IMR-90 (cell line): Measurements from ENCODE around the gene SLC8A1. TPM values are rescaled to one million over a fixed set of nuclear protein-coding genes. Genes with fewer than 3 reads are reported as not detected.

Experiments used
- ATAC-seq: fragments of 200-7000 bp; cut with Tn5 transposase; 2 replicates; pipeline ENCODE4 v1.9.1; 2020; ENCODE audit warnings: low read depth, mild to moderate bottlenecking, moderate library complexity
- BruUV-seq: library from RNA; stranded (reverse); fragments of 400-500 nt; replicated peaks from 2 replicates; lab custom pipeline; 2021; lab: Mats Ljungman, UMichigan
- CTCF ChIA-PET: fragments of 300-600 bp; formaldehyde crosslinking; extraction: SDS; loops from one replicate; lab custom pipeline; 2021; ENCODE audit warnings: antibody characterized with exemption; lab: Yijun Ruan, JAX
- POLR2A ChIA-PET: fragments of 300-600 bp; sonication (Branson Sonifier 250); formaldehyde crosslinking; loops from one replicate; lab custom pipeline; 2022; ENCODE audit warnings: antibody characterized with exemption; ENCODE audit not compliant: unreplicated experiment; lab: Charles Lee
- DNase-seq: peaks from one replicate; pipeline ENCODE4 v3.0.0; 2013
- H2AFZ ChIP-seq: replicated peaks from 2 replicates; pipeline ENCODE3; 2013; ENCODE audit warnings: low read length, mild to moderate bottlenecking; ENCODE audit not compliant: poor library complexity
- H2AK5ac ChIP-seq: 2 replicates; pipeline ENCODE4 v1.6.1; 2013; ENCODE audit warnings: low read depth, low read length, inconsistent platforms
- H2AK9ac ChIP-seq: replicated peaks from 2 replicates; pipeline ENCODE3; 2013; ENCODE audit warnings: mild to moderate bottlenecking, low read depth, low read length, moderate library complexity; ENCODE audit not compliant: poor library complexity
- H2BK120ac ChIP-seq: 2 replicates; pipeline ENCODE4 v1.6.1; 2013; ENCODE audit warnings: low read depth, low read length, inconsistent platforms
- H2BK15ac ChIP-seq: 3 replicates; pipeline ENCODE4 v1.6.1; 2013; ENCODE audit warnings: low read depth, low read length, inconsistent platforms
- H2BK20ac ChIP-seq: 2 replicates; pipeline ENCODE4 v1.6.1; 2013; ENCODE audit warnings: low read depth, mild to moderate bottlenecking, inconsistent platforms, low read length, moderate library complexity
- H2BK5ac ChIP-seq: 2 replicates; pipeline ENCODE4 v1.6.1; 2013; ENCODE audit warnings: mild to moderate bottlenecking, low read depth, low read length, inconsistent platforms; ENCODE audit not compliant: poor library complexity, severe bottlenecking
- H3K14ac ChIP-seq: replicated peaks from 2 replicates; pipeline ENCODE4 v1.6.1; 2013; ENCODE audit warnings: low read depth, low read length, inconsistent platforms
- H3K18ac ChIP-seq: 2 replicates; pipeline ENCODE4 v1.6.1; 2013; ENCODE audit warnings: low read depth, low read length, control low read depth
- H3K23ac ChIP-seq: 2 replicates; pipeline ENCODE4 v1.6.1; 2013; ENCODE audit warnings: low read depth, low read length, inconsistent platforms
- H3K27ac ChIP-seq: 2 replicates; pipeline ENCODE4 v1.5.1; 2013; ENCODE audit warnings: mild to moderate bottlenecking, control low read depth, low read length; ENCODE audit not compliant: insufficient read depth
- H3K27me3 ChIP-seq: 2 replicates; pipeline ENCODE4 v1.6.1; 2013; ENCODE audit warnings: low read length; ENCODE audit not compliant: control insufficient read depth, insufficient read depth
- H3K36me3 ChIP-seq: 2 replicates; pipeline ENCODE4 v1.6.1; 2013; ENCODE audit warnings: low read length, mixed read lengths; ENCODE audit not compliant: control insufficient read depth, insufficient read depth
- H3K4ac ChIP-seq: 2 replicates; pipeline ENCODE4 v1.6.1; 2013; ENCODE audit warnings: low read depth, low read length, inconsistent platforms
- H3K4me1 ChIP-seq: 2 replicates; pipeline ENCODE4 v1.6.1; 2013; ENCODE audit warnings: low read length, mixed read lengths; ENCODE audit not compliant: control insufficient read depth, insufficient read depth
- H3K4me2 ChIP-seq: 2 replicates; pipeline ENCODE4 v1.6.1; 2013; ENCODE audit warnings: low read depth, mild to moderate bottlenecking, control low read depth, low read length, moderate library complexity
- H3K4me3 ChIP-seq: 2 replicates; pipeline ENCODE4 v1.5.1; 2013; ENCODE audit warnings: low read depth, mild to moderate bottlenecking, control low read depth, low read length, moderate library complexity; ENCODE audit not compliant: insufficient read depth
- H3K56ac ChIP-seq: 2 replicates; pipeline ENCODE4 v1.6.1; 2013; ENCODE audit warnings: low read length, inconsistent platforms; ENCODE audit not compliant: insufficient read depth; ENCODE audit errors: extremely low read depth
- H3K79me1 ChIP-seq, 2 experiments: 2 replicates each; pipeline ENCODE4 v1.6.1; 2013; ENCODE audit warnings: low read length in 2 of 2, inconsistent platforms in 1 of 2, low read depth in 1 of 2
- H3K9ac ChIP-seq: 2 replicates; pipeline ENCODE4 v1.6.1; 2013; ENCODE audit warnings: low read depth, low read length, control low read depth
- H3K9me1 ChIP-seq: 2 replicates; pipeline ENCODE4 v1.6.1; 2013; ENCODE audit warnings: low read length, inconsistent platforms; ENCODE audit not compliant: insufficient read depth
- H3K9me3 ChIP-seq: 2 replicates; pipeline ENCODE4 v1.6.1; 2013; ENCODE audit warnings: low read length; ENCODE audit not compliant: control insufficient read depth, insufficient read depth
- H4K20me1 ChIP-seq: 2 replicates; pipeline ENCODE4 v1.6.1; 2013; ENCODE audit warnings: low read length, inconsistent platforms; ENCODE audit not compliant: insufficient read depth
- H4K5ac ChIP-seq: 2 replicates; pipeline ENCODE4 v1.6.1; 2013; ENCODE audit warnings: mild to moderate bottlenecking, low read depth, low read length, control low read depth
- H4K8ac ChIP-seq, 2 experiments: 2 replicates each; pipeline ENCODE4 v1.6.1; 2013; ENCODE audit warnings: low read depth in 2 of 2, low read length in 2 of 2, control low read depth in 1 of 2, inconsistent platforms in 1 of 2
- H4K91ac ChIP-seq: 2 replicates; pipeline ENCODE4 v1.6.1; 2013; ENCODE audit warnings: low read depth, low read length, inconsistent platforms; ENCODE audit not compliant: insufficient read depth
- MXI1 ChIP-seq: IDR thresholded peaks from 2 replicates; pipeline ENCODE4 v1.6.1; 2012; ENCODE audit warnings: low read depth, mild to moderate bottlenecking, low read length, moderate library complexity, borderline replicate concordance
- RAD21 ChIP-seq: IDR thresholded peaks from 2 replicates; pipeline ENCODE4 v1.6.1; 2012; ENCODE audit warnings: low read length, improper control_type of control experiment
- RFX5 ChIP-seq: IDR thresholded peaks from 2 replicates; pipeline ENCODE4 v1.8.0; 2012; ENCODE audit warnings: low read depth, mild to moderate bottlenecking, low read length, moderate library complexity
- WGBS, 2 experiments: methylation state at CpG; one replicate each; pipeline versions ENCODE4 v1.1.5 to v1.1.7; 2013; ENCODE audit warnings: missing lambda C conversion rate in 2 of 2; ENCODE audit not compliant: insufficient read length in 1 of 2; ENCODE audit errors: extremely low coverage in 2 of 2; 5-methylcytosine and 5-hydroxymethylcytosine counted together
- dilution Hi-C: fragments of 300-500 bp; cut with HindIII; formaldehyde crosslinking; loops from one replicate; pipeline ENCODE4 v1.14.3; 2018; ENCODE audit warnings: low sequenced_read_pairs; ENCODE audit not compliant: unreplicated experiment
- in situ Hi-C: fragments of 300-500 bp; cut with MboI; formaldehyde crosslinking; loops from 3 replicates; pipeline ENCODE4 v1.14.3; 2019; ENCODE audit warnings: low sequenced_read_pairs, inconsistent platforms, mixed read lengths
- intact Hi-C: fragments of 100-400 bp; cut with micrococcal nuclease; formaldehyde crosslinking; loops from 2 replicates; pipeline ENCODE4 v1.10.0; 2022
- polyA plus RNA-seq, 3 experiments: library from polyadenylated mRNA; depleted of rRNA; stranded (reverse); fragments of >200 nt; gene quantifications; 2 replicates each; pipeline ENCODE4 v1.2.3, GENCODE V29; 2012; ENCODE audit warnings: low replicate concordance in 1 of 3
- total RNA-seq: library from RNA; depleted of rRNA; stranded (reverse); fragments of >200 nt; gene quantifications from 2 replicates; pipeline ENCODE4 v1.2.3, GENCODE V29; 2012

Gene SLC8A1
- total and polyA plus RNA-seq, 2 of the 4 experiments (the other 2 are of a cell fraction) = 7.7 to 57.0 TPM

DNA sequence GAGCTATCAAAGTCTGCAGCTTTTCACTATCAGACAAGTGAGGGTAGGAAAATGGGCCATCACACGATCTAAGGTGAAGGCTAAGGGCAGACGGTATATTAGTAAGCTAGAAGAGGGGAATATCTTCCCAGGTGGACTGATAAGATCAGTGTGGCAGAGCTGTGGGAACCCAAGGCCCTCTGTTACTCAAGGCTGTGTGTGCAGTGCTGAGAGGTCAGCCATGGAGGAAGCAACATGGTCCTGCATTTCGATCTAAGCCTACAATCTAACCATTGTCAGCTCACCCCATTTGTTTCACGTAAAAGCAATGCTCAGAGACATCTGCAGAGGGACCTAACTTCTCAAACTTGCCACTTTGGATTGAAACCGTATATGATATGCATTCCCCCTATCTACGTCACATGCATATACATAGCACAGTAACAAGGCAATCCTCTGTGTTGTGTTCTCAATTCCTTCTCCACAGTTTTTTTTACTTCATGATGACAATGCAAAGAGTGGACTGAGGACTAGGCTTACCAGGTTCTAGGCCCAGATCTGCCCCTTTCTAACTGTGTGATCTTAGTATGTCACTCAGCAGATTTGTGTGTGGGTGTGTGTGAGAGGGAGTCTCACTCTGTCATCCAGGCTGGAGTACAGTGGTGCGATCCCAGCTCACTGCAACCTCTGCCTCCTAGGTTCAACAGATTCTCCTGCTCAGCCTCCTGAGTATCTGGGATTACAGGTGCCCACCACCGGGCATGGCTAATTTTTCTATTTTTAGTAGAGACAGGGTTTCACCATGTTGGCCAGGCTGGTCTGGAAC lies 45.2 kb downstream of the SLC8A1 start:
- peaks cover 6% of the 10 kb centered on the region; the same call in 1 of the 2 replicates for H3K9me1 ChIP-seq
- intact Hi-C loops (no loop called here), in situ Hi-C loops (no loop called here), dilution Hi-C loops (no loop called here)
- peaks cover 20 to 34% of the 10 kb centered on the region in 2 experiments for H3K79me1 ChIP-seq
- H4K91ac ChIP-seq = no peak overlapping the region
- no peak overlapping the region for H2AK9ac ChIP-seq
- H2AK5ac ChIP-seq = peak overlapping the region; percentile 6; the same call in 1 of the 2 replicates
- H4K5ac ChIP-seq = no peak overlapping the region
- no peak overlapping the region for H3K27ac ChIP-seq
- no peak overlapping the region; the same call in 1 of the 2 replicates for H3K14ac ChIP-seq
- H3K9me3 ChIP-seq = no peaks in the 10 kb centered on the region
- no peak overlapping the region for H3K4ac ChIP-seq
- H3K23ac ChIP-seq = peak overlapping the region; percentile 20; the same call in 1 of the 2 replicates
- H2BK15ac ChIP-seq = 0 out of 3 replicates have a peak overlapping the region, but pooled peaks have one; percentile 4
- no TSS peak for BruUV-seq
- H3K4me1 ChIP-seq = peaks cover 2% of the 10 kb centered on the region; the same call in 1 of the 2 replicates
- no peaks in the 10 kb centered on the region for H4K20me1 ChIP-seq
- H3K27me3 ChIP-seq = no peaks in the 10 kb centered on the region
- H2BK120ac ChIP-seq = peak overlapping the region; percentile 32; the same call in 1 of the 2 replicates
- H3K18ac ChIP-seq = no peak overlapping the region; the same call in 1 of the 2 replicates
- POLR2A ChIA-PET = no interaction called here
- no peaks in the 10 kb centered on the region for H3K36me3 ChIP-seq
- H3K4me3 ChIP-seq = no peak overlapping the region
- 100% methylated on average over 2 of the region's 8 CpGs; no CpG with 5 or more reads in 1 of the 2 experiments for WGBS, 2 experiments
- ATAC-seq (no peak), DNase-seq (no peak)
- no peak for TF ChIP-seq MXI1
- no peak for TF ChIP-seq RAD21
- no peak for TF ChIP-seq RFX5
- CTCF ChIA-PET = no interaction called here
- no peak overlapping the region for H2AFZ ChIP-seq
- no peak overlapping the region for H3K9ac ChIP-seq
- H4K8ac ChIP-seq = no peak overlapping the region
- no peak overlapping the region; the same call in 1 of the 2 replicates for H2BK20ac ChIP-seq
- no peak overlapping the region for H3K56ac ChIP-seq
- no peak overlapping the region for H3K4me2 ChIP-seq
- no peak overlapping the region for H2BK5ac ChIP-seq
